GM12891 (cell line): Measurements from ENCODE around the gene PSMD5.

Experiments used
- POLR2A ChIP-seq: IDR thresholded peaks from 2 replicates; pipeline ENCODE4 v1.6.1; 2011; ENCODE audit warnings: low read depth, low read length, control low read depth
- POLR2AphosphoS5 ChIP-seq: IDR thresholded peaks from 2 replicates; pipeline ENCODE4 v1.6.1; 2011; ENCODE audit warnings: low read depth, low read length, control low read depth
- TAF1 ChIP-seq: IDR thresholded peaks from 2 replicates; pipeline ENCODE4 v1.6.1; 2011; ENCODE audit warnings: low read depth, low read length, control low read depth

DNA sequence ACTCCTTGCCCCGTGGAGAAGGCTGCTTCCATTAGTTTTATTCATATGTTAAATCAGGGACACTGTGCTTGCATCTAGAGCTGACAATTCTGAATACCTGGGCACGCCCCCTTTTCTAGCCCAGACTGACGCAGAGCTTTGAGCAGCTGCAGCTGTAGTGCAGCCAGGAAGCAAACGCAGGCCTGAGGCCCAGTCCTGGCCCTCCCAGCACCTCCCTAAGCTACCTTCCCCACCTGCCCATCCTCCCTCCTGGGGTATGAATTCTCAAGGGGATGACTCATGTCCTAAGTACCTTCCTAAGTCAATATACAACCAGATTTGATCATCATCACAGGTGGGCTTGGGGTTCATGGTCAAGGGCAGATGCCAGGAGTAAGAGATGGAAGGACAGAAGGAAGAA, 30.8 kb upstream of the PSMD5 start:
- TF ChIP-seq TAF1 (no peak), POLR2AphosphoS5 (no peak), POLR2A (no peak)
